ENCODE results near the gene ITPR2.

The ITPR2 gene

DNA sequence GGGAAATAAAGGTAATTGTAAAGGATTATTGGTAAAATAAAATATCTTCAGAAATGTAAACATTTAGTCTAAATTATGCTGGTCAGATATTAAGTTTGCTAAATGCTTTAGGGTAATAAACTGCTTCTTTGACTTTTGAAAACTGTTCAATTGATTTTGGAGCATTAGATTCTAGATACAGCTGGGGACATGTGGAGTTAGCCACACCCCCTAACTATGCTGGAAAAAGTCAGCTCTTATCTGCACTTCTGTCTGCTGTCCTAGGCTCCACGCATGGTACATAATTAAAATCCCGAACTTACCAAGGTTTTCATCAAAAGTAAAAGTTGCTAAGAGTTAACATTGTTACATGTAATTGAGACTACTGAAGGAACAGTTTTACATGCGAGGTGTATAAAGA, 78.8 kb downstream of the ITPR2 start:
- DNase-seq, result no peak

DNA sequence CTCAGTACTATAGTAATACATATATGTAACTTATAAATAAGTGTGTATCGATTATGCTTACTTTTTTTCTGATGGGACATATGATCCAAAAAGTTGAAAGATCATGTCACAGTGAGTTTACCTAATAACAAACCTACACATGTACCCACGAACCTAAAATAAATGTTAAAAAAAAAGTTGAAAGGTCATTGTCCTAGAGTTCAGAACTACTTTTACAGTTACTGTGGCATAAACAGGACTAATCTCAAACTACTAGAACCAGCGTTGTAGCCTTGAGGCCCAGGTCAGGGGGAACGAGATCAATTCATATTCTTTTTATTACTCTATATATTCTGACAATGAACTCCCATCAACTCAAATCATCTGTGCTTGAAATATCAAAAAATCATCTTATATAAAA, 81.8 kb downstream of the ITPR2 start:
- DNase-seq, result no peak

DNA sequence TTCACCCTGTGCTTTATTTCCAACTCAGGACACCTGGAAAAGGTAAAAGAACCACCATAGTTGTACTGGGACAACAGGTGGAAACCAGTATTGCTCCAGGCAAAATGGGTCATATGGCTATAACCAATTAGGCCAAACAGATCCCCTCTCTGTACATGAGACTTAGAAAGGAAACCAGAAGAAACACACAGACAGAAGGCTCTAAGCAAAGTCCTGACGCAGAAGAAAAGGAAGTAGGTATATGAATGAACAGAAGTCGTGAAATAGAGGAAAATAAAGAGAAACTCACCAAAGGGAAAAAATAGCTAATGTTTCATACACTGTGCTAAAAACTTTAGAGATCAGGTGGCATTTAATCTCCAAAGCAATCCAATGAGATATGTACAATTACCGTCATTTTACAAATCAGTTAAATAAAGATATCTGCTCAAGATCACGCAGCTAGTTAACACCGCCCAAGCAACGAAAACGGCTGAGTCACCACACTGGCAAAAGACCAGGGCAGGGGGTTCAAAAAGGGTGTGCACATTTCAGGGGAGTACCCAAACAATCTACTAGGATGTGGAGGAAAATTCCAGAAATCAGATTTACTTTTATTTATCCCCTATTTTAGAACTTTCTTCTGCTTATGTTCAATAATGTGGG, 82.3 kb downstream of the ITPR2 start:
- DNase-seq, result no peak

DNA sequence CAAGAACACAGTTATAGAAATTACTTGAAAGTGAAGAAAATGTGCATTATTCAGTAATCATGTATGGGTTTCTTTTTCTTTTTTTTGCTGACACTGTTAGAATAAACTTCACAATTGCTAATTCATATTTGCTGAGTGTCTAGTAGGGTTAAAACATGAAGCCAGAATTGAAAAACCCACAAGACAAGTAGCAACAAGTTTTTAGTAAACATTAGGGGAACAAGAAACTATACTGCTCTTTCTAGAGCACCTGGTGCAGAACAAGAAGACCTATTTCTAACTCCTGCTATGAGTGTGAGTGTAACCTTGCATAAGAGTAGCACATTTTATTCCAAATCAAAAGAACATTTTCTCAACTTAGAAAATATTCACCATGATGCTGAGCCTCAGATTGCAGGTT, 83.2 kb downstream of the ITPR2 start:
- no peak for DNase-seq

DNA sequence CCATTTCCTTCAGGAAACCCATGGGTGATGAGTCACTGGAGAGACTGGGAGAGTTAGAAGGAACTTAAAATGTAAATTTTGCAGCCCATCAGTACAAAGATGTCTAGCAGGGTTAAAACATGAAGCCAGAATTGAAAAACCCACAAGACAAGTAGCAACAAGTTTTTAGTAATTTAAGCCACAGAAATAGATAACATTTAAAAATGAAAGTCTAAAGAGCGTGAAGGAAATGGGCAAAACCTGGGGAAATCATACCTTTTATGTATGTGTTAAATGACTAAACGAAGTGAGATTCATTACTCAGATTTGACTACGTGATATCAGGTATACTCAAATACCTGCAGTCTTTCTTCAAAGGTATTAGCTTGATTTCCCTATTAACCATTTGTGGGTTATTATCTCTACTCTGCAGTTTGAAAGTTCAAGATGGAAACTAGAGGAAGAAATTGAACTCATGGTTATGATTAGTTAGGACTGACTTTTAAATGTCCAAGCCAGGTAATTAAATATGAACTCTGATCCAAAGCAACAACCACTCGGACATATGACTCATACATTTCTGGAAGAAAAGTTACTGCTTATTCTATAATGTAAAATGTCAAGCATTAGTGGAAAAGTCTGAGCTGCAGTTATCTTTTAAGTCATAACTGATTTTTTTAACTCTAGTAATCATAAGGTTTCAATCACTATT, 84.1 kb downstream of the ITPR2 start:
- peak; percentile 76 for DNase-seq

DNA sequence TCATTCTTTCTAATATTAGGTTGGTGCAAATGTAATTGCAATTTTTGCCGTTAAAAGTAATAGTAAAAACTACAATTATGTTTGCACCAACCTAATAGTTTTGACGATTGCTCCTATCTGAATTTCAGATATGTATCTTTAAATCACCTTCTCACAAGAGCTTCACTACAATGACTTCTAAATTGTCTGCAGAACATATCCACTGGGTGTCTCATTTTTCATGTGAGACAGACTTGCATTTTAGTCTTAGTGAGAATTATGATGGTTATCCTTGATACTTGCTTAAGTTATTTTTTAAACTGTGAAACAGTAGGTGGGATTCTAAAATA, 84.6 kb downstream of the ITPR2 start:
- DNase-seq, result no peak

DNA sequence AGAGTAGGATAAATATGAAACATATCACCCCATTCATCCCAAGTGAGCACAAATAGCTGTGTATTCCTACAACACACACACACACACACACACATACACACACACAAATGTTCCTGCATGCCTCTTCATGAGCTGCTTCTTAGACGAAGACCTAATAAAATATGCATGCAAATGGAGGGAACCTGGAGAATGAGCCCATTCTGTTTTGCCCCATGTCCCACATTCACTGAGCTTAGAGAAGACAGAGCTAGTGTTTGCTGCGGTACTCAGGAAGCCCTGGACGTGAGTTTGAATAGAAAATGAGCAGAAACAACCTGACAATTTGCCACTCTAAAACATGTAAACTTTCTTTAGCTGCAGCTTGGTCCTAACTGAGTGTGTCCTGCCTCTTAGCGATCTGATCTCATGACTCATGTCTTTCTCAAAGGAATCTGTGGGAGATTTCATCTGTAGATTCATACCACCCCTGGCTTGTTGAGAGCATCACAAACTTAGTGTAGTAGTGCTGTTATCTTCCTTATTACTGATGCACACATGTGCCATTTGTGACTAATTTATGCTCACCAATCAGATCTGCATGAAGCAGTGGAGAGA, 86.8 kb downstream of the ITPR2 start:
- DNase-seq, result peak; percentile 83

DNA sequence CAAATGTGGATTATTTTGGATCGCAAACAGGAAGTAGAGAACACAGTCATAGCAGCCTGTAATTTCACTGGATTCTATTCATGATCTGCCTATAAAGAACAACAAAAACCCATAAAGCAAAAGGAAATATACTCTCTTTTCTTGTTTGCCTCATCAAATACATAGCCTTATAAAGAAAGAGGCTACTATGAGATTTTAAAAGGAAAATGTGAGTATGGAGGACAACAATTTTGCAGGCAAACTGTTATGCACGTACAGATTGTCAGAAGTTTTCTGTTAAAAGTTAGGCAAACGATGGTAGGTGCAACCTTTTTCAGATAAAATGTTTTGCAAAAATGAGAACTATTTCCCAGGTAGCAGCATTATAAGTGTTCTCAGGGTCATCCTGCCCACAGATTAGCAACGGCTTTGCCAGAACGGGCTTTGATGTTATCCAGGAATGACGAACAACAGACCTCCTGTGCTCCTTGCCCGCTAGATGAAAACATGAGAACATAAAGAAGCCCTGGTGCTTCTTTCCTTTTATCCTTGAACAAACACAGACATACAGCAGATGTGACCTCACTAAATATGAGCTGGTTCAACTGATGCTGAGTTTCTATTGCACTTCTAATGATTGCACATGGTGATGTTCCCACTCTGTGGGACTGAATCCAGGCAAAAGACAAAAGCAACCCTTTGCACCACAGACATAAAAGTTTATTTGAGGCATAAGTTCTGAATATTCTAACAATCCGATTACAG, 88.1 kb downstream of the ITPR2 start:
- peak; percentile 29 for DNase-seq

DNA sequence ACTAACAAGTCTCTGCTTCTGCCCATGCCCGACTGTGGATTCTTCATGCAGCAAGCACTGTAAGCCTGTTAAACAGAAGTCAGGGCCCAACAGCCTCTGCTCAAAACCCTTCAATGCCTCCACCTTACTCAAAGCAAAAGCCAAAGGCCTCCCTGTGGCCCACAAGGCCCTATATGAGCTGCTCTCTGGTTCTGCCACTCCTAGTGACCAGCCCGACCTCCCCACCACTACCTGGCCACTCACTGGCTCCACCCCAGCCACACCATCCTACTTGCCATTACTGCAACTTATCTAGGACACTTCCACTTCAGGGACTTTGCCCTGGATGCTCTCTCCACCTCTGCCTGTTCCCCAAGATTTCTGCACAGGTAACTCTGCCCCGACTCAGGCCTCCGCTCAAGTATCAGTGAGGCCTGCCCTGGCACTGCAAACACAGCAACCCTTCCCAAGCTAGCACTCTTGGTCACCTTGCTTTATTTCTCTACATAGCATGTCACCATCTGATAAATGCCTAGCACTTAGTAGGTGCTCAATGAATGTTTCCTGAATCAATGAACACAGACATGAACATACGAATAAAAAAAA, 88.9 kb downstream of the ITPR2 start:
- DNase-seq, result no peak

DNA sequence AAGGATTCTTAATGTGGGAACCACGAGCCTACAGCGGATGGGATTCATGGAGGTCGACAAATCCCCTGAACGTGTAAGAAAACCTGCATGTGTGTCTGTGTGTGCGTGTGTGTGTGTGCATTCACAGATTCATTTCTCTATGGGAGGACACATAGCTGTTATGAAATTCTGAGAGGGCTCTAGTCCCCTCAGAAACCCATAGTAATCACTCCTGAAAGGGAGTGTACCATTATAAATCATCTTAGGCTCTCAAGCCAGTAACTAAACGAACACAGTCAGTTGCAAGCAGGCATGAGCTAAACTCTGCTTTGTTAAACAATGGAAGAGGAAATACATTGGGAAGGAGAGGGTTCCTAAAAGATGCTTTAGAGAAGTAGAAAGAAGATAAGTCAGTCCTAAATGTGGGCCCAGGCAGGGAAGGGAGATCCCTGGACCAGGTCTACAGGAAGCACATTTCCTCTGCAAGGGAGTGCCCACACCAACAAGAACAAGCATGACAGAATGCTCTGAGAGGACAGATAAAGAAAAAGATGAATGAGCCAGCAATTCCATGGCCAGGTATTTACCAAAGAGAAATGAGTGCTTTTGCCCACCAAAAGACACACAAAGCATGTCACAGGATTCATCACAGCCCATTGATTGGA, 91.3 kb downstream of the ITPR2 start:
- DNase-seq, result no peak

DNA sequence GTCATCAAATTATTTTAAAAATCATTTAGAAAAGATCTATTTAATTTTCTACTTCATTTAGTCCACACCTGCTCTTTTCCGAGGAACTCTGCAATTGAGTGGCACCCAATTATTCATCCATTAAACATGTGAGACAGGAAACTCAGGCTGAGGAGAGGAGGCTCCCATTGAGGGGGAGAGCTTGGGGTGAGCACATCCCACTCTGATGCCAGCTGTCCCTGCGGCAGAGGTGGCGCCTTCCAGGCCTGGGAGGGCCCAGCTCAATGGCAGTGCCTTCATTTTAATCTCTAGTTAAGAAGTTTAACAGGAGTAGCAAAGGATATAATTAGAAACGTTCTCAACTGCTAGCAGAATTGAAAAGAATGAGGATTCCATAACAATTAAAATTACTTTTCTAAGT, 92.0 kb downstream of the ITPR2 start:
- DNase-seq, result no peak

DNA sequence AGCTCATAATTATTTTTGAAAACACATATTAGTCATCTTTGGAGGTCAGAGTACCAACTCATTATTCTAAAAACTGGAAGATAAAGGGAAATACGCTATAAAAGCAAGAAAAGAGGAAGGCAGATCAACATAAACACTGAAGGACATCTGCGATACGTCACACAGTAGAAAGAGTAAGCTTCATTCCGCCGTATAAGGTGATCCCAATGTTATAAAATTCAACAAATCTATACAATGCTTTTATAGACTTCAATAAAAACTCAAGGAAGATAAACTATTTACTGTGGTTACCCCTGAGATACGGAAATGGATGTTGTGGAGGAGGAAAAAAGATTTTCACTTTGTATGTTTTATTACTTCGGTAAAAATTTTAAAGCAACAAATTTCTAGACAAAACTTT, 92.6 kb downstream of the ITPR2 start:
- DNase-seq, result no peak

DNA sequence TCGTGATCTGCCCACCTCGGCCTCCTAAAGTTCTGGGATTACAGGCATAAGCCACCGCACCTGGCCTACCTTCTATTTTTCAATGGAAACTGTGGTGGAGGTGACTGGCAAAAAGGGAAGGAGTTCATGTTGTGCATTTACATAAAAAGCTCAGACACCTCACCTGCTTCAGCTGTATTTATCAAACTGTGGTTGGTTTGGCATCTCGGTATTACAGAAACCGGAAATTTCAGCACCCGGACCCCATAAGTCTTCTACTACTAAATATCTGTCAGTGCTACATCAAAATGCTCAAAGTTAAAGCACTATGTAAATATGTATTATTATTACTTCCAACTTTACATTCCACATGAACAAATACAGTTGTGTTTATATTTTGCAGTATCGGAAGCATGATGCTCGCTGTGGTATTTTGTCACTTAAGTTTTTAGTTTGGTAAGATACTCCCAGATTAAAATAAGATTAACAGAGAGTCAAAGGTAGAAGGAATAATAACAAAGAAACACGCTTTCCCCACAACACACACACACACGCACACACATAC, 95.4 kb downstream of the ITPR2 start:
- no peak for DNase-seq

DNA sequence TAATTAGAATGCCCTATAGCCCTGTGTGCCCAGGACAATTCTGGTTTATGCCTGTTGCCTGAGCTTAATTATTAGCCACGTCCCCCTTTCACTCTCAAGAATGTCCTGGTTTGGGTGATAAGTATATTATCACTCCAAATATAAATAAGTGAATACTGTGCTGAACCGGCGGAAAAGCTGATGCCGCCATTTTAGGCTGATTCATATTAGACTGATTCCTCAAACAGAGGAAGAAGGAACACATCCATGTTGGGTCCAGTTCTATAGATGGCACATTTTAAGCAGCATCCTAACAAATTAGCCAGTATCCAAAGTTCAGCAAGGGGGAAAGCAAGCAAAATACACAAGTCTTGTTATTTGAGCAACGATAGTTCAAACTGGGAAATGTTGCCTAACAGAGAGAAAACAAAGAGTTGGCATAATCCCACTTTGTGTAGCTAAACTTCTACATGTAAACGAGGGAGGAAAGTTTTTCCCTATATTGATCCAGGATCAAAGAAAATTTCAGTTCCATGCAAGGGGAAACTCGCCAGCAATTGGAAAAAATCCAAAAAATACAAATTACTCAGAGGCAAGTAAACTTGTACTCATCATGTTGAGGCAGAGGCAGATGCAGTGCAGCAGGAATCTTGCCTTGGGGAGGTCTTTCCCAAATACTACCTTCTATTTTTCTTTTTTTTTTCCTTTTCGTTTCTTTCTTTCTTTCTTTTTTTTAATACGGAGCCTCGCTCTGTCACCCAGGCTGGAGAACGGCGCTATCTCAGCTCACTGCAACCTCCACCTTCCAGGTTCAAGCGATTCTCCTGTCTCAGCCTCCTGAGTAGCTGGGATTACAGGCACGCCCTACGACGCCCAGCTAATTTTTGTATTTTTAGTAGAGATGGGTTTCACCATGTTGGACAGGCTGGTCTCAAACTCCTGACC, 96.2 kb downstream of the ITPR2 start:
- DNase-seq, result peak; percentile 25

DNA sequence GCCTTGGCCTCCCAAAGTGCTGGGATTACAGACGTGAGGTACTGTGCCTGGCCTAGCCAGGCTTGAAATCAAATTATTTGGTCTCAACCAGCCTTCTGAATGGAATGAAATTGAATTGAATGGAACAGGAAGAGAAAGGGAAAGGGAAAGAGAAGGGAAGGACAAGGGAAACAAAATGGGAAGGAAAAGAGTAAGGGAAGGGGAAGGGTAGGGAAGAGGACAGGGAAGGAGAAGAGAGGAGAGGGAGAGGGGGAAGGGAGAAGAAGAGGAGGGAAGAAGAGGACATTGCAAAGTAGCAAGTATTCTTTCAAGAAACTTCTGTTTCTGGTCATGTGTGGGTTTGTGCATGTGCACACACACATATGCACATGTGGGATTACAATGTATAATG, 97.8 kb downstream of the ITPR2 start:
- no peak for DNase-seq

DNA sequence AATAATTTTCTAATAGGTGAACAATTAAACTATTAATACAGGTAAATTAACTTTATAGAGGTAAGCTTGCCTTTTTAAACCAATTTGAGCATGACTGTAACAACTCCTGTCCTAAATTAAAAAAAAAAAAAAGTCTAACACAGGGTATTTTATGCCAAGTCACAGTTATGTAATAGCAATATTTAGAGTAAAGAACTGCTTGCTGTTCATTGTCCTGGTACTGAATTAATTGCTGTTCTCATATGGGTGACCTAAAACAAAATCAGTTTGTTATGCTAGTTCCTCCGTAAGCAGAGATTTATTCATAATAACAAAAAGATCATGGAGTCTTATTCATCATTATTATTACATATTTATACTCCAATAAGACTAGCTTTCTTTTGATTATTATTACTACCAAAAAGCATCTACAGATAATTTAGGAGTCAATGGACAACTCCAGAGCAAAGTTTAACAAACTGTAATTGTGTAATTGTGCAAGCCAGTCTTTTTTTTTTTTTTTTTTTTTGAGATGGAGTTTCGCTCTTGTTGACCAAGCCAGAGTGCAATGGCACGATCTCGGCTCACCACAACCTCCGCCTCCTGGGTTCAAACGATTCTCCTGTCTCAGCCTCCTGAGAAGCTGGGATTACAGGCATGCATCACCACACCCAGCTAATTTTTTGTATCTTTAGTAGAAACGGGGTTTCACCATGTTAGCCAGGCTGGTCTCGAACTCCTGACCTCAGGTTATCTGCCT, 98.3 kb downstream of the ITPR2 start:
- DNase-seq, result no peak

DNA sequence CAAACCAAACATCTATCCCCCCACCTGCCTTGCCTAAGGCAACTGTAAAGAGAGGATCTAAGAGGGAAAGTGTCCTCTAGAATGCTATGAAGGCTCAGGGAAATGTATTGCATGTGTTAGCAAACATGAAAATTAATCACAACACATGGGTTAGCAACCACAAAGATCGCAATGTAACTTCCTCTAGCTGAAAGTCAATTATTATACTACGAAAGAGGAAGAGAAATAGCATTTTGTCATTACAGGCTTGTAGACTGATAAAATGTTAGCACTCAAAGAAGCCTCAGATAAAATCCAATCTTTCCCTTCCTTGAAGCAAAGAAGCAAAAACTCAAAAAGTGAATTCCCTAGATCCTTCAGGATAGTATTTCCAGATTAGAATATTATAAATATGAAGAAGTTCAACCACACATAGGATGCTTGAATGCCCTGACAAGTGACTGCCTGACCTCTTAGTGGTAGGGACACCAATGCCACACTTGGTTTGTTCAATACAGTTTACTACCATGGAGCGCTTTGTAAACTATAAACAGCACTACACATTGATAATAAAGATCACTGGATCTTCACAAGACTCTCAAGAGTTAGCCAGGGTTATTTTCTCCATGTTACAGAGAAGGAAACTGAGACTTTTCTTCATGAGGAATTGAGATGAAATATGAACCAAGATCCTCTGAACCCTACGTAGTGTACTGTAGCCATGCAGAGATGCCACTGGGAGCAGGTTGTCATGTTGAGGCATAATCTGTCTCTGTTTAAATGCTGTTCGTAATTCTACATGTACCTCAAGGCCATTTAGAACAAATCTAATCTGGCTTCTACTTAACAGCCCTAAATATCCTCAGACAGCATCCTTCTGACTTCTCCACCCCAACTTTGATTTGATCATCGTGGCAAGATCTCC, 100.7 kb downstream of the ITPR2 start:
- no peak for DNase-seq

DNA sequence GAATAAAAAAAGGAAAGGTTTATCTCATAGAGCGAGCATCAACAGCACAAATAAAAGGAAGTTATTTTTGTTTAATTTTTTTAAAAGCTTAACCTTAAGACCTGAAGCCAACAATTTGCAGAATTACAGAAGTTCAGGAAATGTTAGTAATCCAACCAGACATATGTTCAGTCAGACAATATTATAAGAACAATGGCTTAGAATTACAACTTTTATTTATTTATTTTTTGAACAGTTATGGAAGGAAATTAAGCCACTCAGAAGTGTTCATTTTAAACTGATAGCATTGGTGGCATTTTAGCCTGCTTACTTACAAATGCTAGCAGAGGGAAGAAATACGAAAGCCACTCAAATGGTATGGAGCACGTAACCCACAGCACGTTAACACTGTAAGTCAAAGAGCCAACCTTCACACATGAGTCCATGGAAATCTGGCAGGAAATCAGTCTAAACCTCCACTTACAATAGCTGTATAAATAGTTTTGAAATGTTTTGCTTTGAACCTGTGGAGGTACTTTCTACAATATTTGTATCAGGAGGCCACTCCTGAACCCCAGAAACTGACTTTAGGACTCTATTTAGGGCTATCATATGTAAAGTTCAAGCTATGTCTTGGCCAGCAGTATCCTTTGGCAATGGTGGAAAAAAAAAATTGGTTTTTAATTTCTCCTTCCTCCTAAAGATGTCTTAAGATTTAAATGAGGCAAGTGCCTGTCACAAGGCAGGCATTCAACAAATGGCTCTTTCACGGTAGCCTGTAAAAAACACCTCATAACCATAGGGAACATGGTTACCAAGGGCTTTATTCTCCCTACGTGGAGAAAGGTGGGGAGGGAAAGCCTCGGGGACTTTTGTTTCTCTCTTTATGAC, 102.3 kb downstream of the ITPR2 start:
- no peak for DNase-seq

All from fibroblast of skin of abdomen (primary cell).